ENCODE results near the gene IQCK. TPM values are rescaled to one million over a fixed set of nuclear protein-coding genes. Genes with fewer than 3 reads are reported as not detected.

Gene IQCK
- total and polyA plus RNA-seq, 11 donors: 5.6 to 17.4 (median 9.0) TPM

DNA sequence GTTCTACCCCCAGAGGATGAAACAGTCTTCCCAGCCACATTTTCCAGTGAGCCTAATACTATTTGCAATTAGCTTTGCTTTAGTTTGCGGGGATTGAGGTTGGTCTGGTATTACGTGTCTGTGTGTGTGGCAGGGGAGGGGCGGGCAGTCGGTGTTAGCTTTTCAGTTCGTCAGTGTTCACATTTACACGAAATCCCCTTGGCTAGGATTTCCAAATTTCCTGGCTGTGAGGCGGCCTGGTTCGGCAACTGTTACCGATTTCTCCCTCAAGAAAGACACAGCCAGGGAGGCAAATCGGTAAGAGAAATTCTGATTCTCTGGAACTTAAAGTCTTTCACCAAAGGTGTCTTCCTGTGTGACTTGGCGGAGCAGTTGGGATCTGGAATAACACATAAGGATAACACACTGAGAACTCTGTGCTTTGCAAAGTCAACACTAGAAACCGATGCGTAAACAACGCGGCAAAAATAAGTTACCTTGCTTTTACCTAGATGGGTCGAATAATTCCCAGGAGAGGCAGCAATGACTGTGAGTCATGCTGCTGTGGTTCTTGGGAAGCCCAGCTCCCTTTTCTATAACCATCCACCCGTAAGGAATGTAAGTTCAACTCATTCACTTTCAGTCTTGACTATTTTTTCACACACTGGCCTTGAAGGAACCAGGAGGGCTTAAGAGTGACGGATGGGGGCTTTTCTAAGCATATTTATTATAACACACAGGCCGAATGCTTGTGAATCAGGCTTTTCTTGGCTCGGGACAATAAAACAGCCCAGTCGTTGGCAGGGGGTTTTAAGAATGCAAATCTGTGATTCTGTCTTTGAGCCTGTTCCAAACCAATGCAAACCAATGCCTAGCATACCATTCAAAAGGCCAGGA lies 142.3 kb downstream of the IQCK start:
- no peak for ATAC-seq
- WGBS, 4 donors: 80 to 87% (median 84%) methylated on average over 21 of the region's 21 CpGs
- no peak for TF ChIP-seq POLR2A (IDR thresholded peaks at IDR 0.05)
- Histone ChIP-seq H3K4me1 (peaks cover 0 to 35% (median 16%) of the 10 kb centered on the region in 12 donors), H3K4me3 (no peak overlapping the region), H3K27ac (peak overlapping the region in 1 of 12 donors; percentile 27), H3K9me3 (no peaks in the 10 kb centered on the region), H3K36me3 (peaks cover 0 to 90% (median 48%) of the 10 kb centered on the region in 9 donors), H3K27me3 (no peaks in the 10 kb centered on the region)
- intact Hi-C loops (cut with DNase I): loop anchor here in 1 of 10 donors (5.0 to 10.0 kb wide), 2 partner anchors 46 to 93 kb away; no protein-coding TSS in a partner anchor
- DNase-seq: no peak

DNA sequence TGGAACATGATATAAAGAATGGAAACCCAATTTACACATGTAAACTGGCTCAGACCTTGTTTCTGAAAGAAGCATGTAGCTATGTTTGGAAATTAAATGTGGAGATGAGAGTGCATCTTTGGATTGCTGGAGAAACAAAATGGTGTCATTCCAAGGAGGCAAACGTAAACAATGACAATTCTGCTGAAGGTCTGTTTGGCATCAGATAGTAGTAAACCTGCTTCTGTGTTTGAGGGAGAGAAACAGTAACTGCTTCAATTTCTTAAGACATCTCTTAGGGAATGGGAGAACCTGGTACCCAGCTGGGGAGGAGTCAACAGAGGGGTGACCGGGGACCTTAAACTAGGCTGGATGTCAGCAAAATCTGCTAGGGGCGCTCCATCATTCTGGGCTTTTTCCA lies 143.1 kb downstream of the IQCK start:
- Histone ChIP-seq H3K9me3 (no peaks in the 10 kb centered on the region), H3K27me3 (no peaks in the 10 kb centered on the region), H3K4me1 (peaks cover 0 to 41% (median 19%) of the 10 kb centered on the region in 12 donors), H3K36me3 (peaks cover 0 to 91% (median 44%) of the 10 kb centered on the region in 9 donors), H3K27ac (peak overlapping the region in 2 of 12 donors; percentile 27 to 55), H3K4me3 (peak overlapping the region in 6 of 12 donors; percentile 27 to 41 (median 30))
- DNase-seq (no peak), ATAC-seq (no peak)
- 83 to 92% (median 88%) methylated on average over 3 of the region's 3 CpGs for WGBS, 4 donors
- intact Hi-C loops (cut with DNase I): loop anchor here in 1 of 10 donors (5.0 to 10.0 kb wide), 2 partner anchors 46 to 94 kb away; no protein-coding TSS in a partner anchor
- TF ChIP-seq, protein P1, sequence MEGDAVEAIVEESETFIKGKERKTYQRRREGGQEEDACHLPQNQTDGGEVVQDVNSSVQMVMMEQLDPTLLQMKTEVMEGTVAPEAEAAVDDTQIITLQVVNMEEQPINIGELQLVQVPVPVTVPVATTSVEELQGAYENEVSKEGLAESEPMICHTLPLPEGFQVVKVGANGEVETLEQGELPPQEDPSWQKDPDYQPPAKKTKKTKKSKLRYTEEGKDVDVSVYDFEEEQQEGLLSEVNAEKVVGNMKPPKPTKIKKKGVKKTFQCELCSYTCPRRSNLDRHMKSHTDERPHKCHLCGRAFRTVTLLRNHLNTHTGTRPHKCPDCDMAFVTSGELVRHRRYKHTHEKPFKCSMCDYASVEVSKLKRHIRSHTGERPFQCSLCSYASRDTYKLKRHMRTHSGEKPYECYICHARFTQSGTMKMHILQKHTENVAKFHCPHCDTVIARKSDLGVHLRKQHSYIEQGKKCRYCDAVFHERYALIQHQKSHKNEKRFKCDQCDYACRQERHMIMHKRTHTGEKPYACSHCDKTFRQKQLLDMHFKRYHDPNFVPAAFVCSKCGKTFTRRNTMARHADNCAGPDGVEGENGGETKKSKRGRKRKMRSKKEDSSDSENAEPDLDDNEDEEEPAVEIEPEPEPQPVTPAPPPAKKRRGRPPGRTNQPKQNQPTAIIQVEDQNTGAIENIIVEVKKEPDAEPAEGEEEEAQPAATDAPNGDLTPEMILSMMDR (IDR thresholded peaks at IDR 0.05): no peak
- no peak for TF ChIP-seq POLR2A (IDR thresholded peaks at IDR 0.05)

DNA sequence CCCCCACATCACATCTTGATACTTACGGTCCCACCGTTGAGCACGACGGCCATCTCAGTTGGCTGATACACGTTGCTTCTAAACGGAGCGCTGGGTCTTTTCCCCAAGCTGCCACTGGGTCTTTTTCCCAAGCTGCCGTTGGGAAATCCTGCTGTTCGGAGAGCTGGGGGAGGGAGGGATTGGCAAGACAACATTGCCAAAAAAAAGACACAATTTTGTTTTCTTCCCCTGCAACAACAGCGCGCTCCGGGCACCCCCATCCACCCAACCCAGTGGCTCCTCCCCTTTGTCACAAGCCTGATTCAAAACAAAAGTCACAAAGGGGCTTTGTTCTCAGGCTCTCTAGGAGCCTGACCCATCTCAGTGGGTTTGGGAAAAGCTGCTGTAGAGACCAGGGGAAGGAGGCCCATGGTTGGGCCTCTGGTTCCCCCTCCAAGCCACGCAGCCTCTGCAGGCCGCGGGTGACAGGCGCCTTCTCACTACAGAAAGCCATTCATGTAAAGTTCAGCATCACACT lies 143.8 kb downstream of the IQCK start:
- ATAC-seq (no peak), DNase-seq (no peak)
- no peak for TF ChIP-seq POLR2A (IDR thresholded peaks at IDR 0.05)
- TF ChIP-seq, protein P1 (IDR thresholded peaks at IDR 0.05): no peak
- 65 to 76% (median 68%) methylated on average over 13 to 16 of the region's 16 CpGs for WGBS, 4 donors
- Histone ChIP-seq H3K4me3 (peak overlapping the region in 8 of 12 donors; percentile 8 to 41 (median 30)), H3K27me3 (no peaks in the 10 kb centered on the region), H3K27ac (peak overlapping the region in 8 of 12 donors; percentile 12 to 55 (median 32)), H3K9me3 (no peaks in the 10 kb centered on the region), H3K36me3 (peaks cover 0 to 93% (median 44%) of the 10 kb centered on the region in 9 donors), H3K4me1 (peaks cover 0 to 48% (median 23%) of the 10 kb centered on the region in 12 donors)
- intact Hi-C loops (cut with DNase I): loop anchor here in 1 of 10 donors (5.0 to 10.0 kb wide), 2 partner anchors 47 to 95 kb away; no protein-coding TSS in a partner anchor

DNA sequence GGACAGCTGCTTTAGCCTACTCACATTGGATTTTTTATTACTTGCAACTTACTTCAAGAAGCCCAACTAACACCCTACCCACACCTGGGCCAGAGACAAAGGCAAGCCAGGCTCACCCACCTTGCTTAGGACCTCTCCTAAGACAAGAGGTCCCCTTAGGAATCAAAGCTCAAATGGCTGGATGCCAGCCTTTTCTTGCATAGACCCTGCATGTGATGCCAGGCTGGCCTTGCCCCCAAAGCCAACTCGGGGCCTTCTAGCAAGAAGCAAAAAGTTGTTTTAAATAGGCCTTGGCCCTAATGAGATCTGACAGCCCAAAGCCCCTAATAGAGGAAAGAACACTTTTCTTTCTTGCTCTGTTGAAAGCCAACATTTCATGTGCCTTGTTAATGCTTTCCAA lies 145.9 kb downstream of the IQCK start:
- H3K4me1 ChIP-seq: peaks cover 0 to 70% (median 35%) of the 10 kb centered on the region in 12 donors
- peak overlapping the region in 10 of 12 donors; percentile 0 to 73 (median 51) for H3K27ac ChIP-seq
- TF ChIP-seq POLR2A (IDR thresholded peaks at IDR 0.05): no peak
- TF ChIP-seq, protein P1 (IDR thresholded peaks at IDR 0.05): no peak
- ATAC-seq (no peak), DNase-seq (no peak)
- no peaks in the 10 kb centered on the region for H3K27me3 ChIP-seq
- no peak overlapping the region for H3K4me3 ChIP-seq
- WGBS, 4 donors: 76 to 88% (median 81%) methylated on average over 1 of the region's 1 CpG
- intact Hi-C loops (cut with DNase I): loop anchor here in 1 of 10 donors (5.0 to 10.0 kb wide), 2 partner anchors 49 to 97 kb away; no protein-coding TSS in a partner anchor
- no peaks in the 10 kb centered on the region for H3K9me3 ChIP-seq
- H3K36me3 ChIP-seq: peaks cover 2 to 90% (median 37%) of the 10 kb centered on the region in 9 donors

All from heart left ventricle (tissue), 16 donors.